ENCODE results near the gene LMOD1.
"Not testable (repeated sequence)": the region's sequence is repeated elsewhere in the genome, so short reads cannot be mapped to it uniquely, and the experiment has no call there.

The LMOD1 gene

DNA sequence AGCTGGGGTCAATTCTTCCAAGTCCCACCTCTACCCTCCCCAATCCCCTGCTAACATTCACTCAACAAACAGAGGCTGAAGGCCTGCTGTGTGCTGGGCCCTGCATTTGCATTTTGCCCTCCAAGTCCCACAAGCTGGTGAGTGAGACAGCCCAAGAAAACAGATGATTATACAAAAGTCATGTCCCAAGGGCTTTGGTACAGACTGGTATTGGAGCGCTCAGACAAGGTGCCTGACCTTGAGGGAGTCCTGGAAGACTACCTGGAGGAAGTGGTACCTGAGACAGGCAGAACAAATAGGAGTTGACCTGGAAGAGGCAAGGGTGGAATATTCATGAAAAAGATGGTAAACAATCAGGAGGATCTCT, 4.2 kb downstream of the LMOD1 start:
- Mint-ChIP-seq H3K4me1 (peaks cover 7% of the 10 kb centered on the region), H3K27ac (ENCODE audit: low read depth) (no peak overlapping the region), H3K9me3 (no peaks in the 10 kb centered on the region), H3K36me3 (ENCODE audit: insufficient read depth) (no peaks in the 10 kb centered on the region), H3K27me3 (peaks cover 60% of the 10 kb centered on the region), H3K4me3 (no peak overlapping the region)
- ATAC-seq (replicated peaks; ENCODE audit: extremely low read depth, poor library complexity, severe bottlenecking) (no peak), DNase-seq (ENCODE audit: low spot score in 2 of 2) (no peak)

DNA sequence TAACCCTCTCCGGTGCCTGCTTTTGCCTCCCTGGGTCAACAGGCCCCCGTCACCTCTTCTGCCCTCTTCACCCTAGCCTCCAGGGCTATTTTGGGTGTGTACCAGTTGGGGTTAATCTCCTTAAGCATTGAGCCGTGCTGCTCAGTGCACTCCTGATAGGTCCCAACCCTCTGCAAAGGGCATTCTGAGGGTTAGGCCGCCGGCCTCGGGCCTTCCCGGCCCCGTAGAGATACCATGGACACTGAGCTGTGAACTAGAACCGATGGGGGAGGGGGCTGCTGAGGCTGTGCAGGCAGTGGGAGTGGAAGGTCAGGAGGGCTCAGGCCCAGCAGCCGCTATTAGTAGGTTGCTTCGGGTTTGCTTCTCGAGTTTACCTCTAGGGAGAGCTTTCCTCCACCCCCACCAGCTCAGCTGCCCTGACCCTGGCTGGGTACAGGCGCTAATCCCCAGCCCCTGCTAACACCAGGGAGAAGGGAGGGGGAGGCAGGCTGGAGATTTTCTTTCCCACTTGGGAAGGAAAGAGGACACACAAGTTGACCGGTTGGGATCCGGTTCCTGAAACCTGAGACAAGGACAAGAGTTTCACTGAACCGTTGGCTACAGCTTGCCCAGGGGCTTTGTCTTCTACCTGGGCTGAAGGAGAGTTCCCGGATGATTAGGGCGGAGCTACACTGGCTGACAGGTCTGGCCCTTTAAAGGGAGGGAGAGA, 4.8 kb downstream of the LMOD1 start:
- H3K4me1 Mint-ChIP-seq = peaks cover 7% of the 10 kb centered on the region
- ATAC-seq (replicated peaks; ENCODE audit: extremely low read depth, poor library complexity, severe bottlenecking) = no peak
- no peak overlapping the region for H3K4me3 Mint-ChIP-seq
- no peaks in the 10 kb centered on the region for H3K9me3 Mint-ChIP-seq
- H3K27ac Mint-ChIP-seq (ENCODE audit: low read depth) = no peak overlapping the region
- no peaks in the 10 kb centered on the region for H3K36me3 Mint-ChIP-seq (ENCODE audit: insufficient read depth)
- no peak for DNase-seq (ENCODE audit: low spot score in 2 of 2)
- H3K27me3 Mint-ChIP-seq = peaks cover 55% of the 10 kb centered on the region

DNA sequence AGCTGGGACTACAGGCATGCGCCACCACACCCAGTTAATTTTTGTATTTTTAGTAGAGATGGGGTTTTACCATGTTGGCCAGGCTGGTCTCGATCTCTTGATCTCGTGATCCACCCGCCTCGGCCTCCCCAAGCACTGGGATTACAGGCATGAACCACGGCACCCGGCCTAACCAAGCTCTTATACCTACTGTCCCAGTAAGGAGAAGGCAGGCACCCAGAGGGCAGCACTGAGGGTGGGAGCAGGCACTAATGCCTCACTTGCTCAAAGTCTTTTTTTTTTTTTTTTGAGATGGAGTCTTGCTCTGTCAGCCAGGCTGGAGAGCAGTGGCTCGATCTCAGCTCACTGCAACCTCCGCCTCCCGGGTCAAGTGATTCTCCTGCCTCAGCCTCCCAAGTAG, 6.0 kb downstream of the LMOD1 start:
- DNase-seq (ENCODE audit: low spot score in 2 of 2); H3K4me1 Mint-ChIP-seq; H3K4me3 Mint-ChIP-seq; ATAC-seq (replicated peaks; ENCODE audit: extremely low read depth, poor library complexity, severe bottlenecking); H3K27ac Mint-ChIP-seq (ENCODE audit: low read depth); H3K36me3 Mint-ChIP-seq (ENCODE audit: insufficient read depth); H3K9me3 Mint-ChIP-seq: not testable (repeated sequence)
- peaks cover 42% of the 10 kb centered on the region for H3K27me3 Mint-ChIP-seq

DNA sequence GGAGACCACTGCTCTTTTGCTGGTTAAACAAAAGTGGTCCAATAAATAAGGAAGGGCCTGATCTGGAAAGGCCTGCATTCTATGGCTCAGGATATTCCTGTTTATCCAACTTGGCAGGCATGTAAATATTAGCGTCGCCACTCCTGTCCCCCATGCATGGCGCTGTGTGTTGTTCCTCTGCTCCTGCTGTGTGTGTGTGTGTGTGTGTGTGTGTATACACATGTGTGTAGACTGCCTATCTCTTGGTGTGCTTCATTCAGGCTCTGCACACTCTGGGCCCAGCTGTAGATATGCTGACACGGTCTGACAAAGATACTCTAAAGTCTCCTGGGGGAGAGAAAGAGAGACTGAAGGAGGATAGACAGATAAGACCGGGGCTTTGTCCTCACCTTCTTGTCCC, 6.8 kb downstream of the LMOD1 start:
- H3K4me1 Mint-ChIP-seq = no peaks in the 10 kb centered on the region
- ATAC-seq (replicated peaks; ENCODE audit: extremely low read depth, poor library complexity, severe bottlenecking) (no peak), DNase-seq (ENCODE audit: low spot score in 2 of 2) (no peak)
- no peak overlapping the region for H3K27ac Mint-ChIP-seq (ENCODE audit: low read depth)
- no peaks in the 10 kb centered on the region for H3K9me3 Mint-ChIP-seq
- H3K4me3 Mint-ChIP-seq = no peak overlapping the region
- H3K27me3 Mint-ChIP-seq = peaks cover 35% of the 10 kb centered on the region
- H3K36me3 Mint-ChIP-seq (ENCODE audit: insufficient read depth) = no peaks in the 10 kb centered on the region

DNA sequence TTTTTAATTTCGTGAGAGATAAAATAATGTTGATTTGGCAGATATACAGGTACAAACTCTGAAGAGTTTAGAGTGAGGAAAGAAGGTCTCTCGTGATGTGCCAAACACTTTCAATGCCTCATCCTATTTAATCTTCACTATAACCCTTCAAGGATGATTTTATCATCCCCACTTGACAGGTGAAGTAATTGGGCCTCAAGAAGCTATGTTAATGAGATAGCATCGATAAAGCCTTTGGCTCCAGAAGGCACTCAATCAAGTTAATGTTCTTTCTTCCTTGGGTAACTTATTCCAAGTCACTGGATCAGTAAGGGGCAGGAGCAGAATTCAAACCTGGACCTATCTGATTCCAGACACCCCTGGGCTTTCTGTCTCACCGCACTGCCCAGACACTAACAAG, 7.2 kb downstream of the LMOD1 start:
- ATAC-seq (replicated peaks; ENCODE audit: extremely low read depth, poor library complexity, severe bottlenecking) (no peak), DNase-seq (ENCODE audit: low spot score in 2 of 2) (no peak)
- Mint-ChIP-seq H3K36me3 (ENCODE audit: insufficient read depth) (no peaks in the 10 kb centered on the region), H3K27ac (ENCODE audit: low read depth) (no peak overlapping the region), H3K9me3 (no peaks in the 10 kb centered on the region), H3K4me1 (no peaks in the 10 kb centered on the region), H3K27me3 (peaks cover 30% of the 10 kb centered on the region), H3K4me3 (no peak overlapping the region)

DNA sequence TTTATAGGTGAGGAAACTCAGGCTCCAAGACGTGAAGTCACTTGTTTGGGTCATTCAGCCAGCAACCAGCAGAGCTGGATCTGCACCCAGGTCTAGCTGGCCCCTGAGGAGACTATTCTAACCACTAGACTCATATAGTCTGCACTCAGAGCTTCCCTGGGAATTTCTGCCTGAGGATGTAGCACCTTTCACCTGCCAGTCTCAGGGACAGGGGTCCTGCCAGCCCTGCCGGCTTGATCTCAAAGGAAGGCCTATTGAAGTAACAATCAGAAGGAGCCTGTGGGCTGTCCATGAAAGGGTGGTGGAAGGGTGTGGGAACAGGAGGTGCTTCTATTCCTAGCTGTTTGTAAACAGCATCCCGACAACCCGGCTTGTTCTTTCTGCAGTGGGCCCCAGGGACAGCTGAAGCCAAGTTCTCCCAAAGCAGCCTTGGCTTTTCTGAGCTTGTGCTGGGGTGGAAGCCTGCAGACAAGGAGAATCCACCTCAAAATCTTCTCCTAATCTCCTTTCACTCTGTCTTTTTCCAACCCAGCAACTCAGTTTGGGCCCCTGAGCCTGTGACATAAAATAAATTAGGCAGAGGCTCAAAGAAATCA, 7.8 kb downstream of the LMOD1 start:
- Mint-ChIP-seq H3K27ac (ENCODE audit: low read depth) (no peak overlapping the region), H3K36me3 (ENCODE audit: insufficient read depth) (no peaks in the 10 kb centered on the region), H3K9me3 (no peaks in the 10 kb centered on the region), H3K4me1 (no peaks in the 10 kb centered on the region), H3K4me3 (no peak overlapping the region), H3K27me3 (peaks cover 24% of the 10 kb centered on the region)
- ATAC-seq (replicated peaks; ENCODE audit: extremely low read depth, poor library complexity, severe bottlenecking) = no peak
- DNase-seq (ENCODE audit: low spot score in 2 of 2) = no peak

DNA sequence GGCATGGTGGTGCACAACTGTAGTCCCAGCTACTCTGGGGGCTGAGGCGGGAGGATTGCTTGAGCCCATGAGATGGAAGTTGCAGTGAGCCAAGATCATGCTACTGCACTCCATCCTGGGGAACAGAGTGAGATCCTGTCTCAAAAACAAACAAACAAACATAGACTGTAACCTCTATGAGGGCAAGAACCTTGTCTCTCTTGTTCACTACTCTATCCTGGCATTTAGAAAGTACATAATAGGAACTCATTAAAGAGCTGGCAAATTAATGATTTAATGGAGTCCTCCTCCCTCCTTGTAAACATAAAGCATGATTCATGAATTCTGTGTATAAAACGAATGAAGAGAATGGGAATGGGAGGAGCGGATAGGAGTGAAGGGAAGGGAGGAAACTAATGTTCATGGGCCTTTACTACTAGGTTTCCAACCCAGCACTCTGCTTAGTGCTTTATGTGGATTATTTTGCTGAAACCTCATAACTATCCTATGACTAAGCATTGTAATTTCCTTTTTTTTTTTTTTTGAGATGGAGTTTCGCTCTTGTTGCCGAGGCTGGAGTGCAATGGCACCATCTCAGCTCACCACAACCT, 8.6 kb downstream of the LMOD1 start:
- DNase-seq (ENCODE audit: low spot score in 2 of 2) (no peak), ATAC-seq (replicated peaks; ENCODE audit: extremely low read depth, poor library complexity, severe bottlenecking) (no peak)
- Mint-ChIP-seq H3K27ac (ENCODE audit: low read depth) (no peak overlapping the region), H3K9me3 (no peaks in the 10 kb centered on the region), H3K4me1 (no peaks in the 10 kb centered on the region), H3K4me3 (no peak overlapping the region), H3K27me3 (peaks cover 16% of the 10 kb centered on the region), H3K36me3 (ENCODE audit: insufficient read depth) (no peaks in the 10 kb centered on the region)

DNA sequence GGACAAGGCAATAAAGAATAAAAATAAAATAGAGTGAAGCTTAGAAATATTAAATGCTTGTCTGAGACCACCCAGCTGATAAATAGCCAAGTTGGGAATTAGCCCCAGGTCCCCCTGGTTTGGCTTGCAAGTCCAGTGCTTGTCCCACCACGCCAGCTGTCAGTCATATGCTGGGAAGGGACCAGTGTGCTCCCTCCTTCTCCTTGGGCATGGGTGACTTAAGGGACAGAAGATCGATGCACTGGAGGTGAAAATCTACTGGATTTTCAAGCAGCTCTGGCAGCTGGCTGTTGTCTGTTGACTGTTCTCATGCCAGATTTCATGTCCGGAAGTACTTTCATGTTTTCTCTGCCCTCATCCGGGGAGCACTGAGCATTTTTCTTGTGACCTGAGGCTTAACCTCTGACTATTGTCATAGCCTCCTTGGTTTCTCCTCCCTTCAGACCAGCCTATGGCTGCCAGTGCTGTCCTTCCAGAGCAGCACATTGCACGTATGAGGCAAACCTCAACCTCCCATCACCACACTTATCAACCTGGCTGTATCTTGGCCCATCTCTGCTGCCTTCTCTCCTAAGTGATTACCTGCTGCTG, 12.4 kb downstream of the LMOD1 start:
- Mint-ChIP-seq H3K36me3 (ENCODE audit: insufficient read depth) (no peaks in the 10 kb centered on the region), H3K27ac (ENCODE audit: low read depth) (no peak overlapping the region), H3K27me3 (no peaks in the 10 kb centered on the region), H3K4me3 (no peak overlapping the region), H3K9me3 (no peaks in the 10 kb centered on the region), H3K4me1 (no peaks in the 10 kb centered on the region)
- no peak for DNase-seq (ENCODE audit: low spot score in 2 of 2)
- no peak for ATAC-seq (replicated peaks; ENCODE audit: extremely low read depth, poor library complexity, severe bottlenecking)

DNA sequence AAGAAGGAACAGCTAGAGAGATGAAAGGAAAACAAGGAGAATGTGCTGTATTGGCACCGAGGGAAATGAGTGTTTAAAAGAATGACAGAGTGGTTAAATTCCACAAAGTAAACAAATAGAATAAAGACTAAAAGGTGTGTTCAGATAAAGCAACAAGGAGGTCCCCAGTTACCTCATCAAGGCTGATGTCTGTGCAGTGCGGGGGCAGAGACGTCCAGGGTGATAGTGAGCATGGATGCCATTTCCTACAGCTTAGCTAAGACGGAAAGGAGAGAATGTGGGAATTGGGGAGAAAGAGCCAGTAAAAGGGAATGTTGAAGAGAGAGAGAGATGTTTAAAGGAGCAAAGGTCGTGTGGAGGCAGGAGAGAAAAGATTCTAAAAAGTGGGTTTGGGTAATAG, 15.5 kb downstream of the LMOD1 start:
- DNase-seq (ENCODE audit: low spot score in 2 of 2) (no peak), ATAC-seq (replicated peaks; ENCODE audit: extremely low read depth, poor library complexity, severe bottlenecking) (no peak)
- H3K4me1 Mint-ChIP-seq = no peaks in the 10 kb centered on the region
- no peaks in the 10 kb centered on the region for H3K36me3 Mint-ChIP-seq (ENCODE audit: insufficient read depth)
- no peak overlapping the region for H3K27ac Mint-ChIP-seq (ENCODE audit: low read depth)
- no peak overlapping the region for H3K4me3 Mint-ChIP-seq
- no peaks in the 10 kb centered on the region for H3K9me3 Mint-ChIP-seq
- H3K27me3 Mint-ChIP-seq = no peaks in the 10 kb centered on the region

DNA sequence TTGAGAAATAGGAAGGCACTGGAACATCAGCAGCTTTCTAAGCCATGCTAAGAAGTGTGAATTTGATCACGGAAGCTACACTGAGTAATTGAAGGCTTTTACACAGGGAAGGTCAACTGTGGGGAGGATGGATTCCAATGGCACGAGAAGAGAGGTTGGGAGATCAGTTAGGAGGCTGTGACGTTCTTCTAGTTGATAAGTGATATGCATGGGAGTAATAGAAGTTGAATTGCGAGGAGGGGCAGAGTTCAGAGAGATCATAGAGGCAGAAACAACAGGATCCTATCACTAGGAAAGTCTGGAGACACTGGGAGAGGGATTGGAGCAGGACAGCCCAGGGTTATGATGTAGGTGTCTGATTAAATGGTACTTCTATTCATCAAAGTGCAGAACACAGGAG, 16.2 kb downstream of the LMOD1 start:
- ATAC-seq (replicated peaks; ENCODE audit: extremely low read depth, poor library complexity, severe bottlenecking) = no peak
- DNase-seq (ENCODE audit: low spot score in 2 of 2) = no peak
- no peaks in the 10 kb centered on the region for H3K27me3 Mint-ChIP-seq
- no peaks in the 10 kb centered on the region for H3K36me3 Mint-ChIP-seq (ENCODE audit: insufficient read depth)
- H3K4me3 Mint-ChIP-seq = no peak overlapping the region
- H3K9me3 Mint-ChIP-seq = no peaks in the 10 kb centered on the region
- H3K4me1 Mint-ChIP-seq = no peaks in the 10 kb centered on the region
- no peak overlapping the region for H3K27ac Mint-ChIP-seq (ENCODE audit: low read depth)

DNA sequence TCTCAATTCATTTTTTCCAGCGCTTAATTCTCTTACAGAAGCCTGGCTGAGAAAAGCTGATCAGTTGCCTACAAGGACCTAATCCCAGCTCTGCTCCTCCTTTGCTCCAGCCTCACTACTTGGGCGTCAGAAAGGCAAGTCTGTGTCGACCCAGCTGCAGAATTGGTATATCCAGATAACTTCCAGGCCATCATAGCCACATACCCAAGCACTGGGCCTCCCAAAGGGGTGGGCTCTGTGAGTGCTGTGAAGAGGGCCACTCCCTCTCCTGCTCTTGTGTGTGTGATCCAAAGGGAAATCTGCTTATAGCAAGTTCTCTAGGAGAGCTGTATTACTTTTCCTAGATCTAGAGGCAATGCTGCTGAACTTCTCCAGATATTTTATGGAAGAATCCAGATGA, 18.1 kb downstream of the LMOD1 start:
- no peak overlapping the region for H3K4me3 Mint-ChIP-seq
- no peaks in the 10 kb centered on the region for H3K36me3 Mint-ChIP-seq (ENCODE audit: insufficient read depth)
- H3K9me3 Mint-ChIP-seq = no peaks in the 10 kb centered on the region
- peaks cover 10% of the 10 kb centered on the region for H3K27me3 Mint-ChIP-seq
- H3K27ac Mint-ChIP-seq (ENCODE audit: low read depth) = no peak overlapping the region
- no peaks in the 10 kb centered on the region for H3K4me1 Mint-ChIP-seq
- ATAC-seq (replicated peaks; ENCODE audit: extremely low read depth, poor library complexity, severe bottlenecking) = no peak
- no peak for DNase-seq (ENCODE audit: low spot score in 2 of 2)

DNA sequence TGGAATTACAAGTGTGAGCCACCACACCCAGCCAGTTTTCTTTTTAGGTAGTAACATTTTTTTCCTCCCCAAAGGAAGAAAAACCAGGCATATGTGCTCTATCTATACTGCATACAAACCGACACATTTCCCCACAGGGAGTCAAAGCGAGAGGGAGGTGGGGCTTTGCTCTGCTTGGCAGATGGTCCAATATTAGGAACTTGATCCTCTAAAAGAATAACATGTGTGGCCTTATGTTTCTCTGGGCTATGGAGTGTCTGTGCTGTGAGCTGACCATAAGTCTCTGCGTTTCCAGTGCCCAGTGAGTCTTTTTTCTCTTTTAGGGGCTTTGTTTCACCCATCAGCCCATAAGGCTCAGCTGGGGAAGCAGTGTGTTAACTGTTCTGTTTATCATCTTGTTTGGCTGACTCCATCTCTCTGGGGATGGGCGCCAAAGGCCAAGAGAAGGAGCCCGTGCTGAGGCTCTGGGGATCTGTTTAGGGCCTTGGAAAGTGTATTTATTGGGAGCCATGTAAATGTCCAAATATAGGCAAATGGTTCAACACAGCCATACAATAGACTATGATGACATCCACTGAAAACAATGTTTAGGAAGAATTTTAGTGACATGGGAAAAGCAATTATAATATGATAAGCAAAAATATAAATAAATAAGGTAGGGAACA, 20.2 kb downstream of the LMOD1 start:
- DNase-seq (ENCODE audit: low spot score in 2 of 2) = no peak
- ATAC-seq (replicated peaks; ENCODE audit: extremely low read depth, poor library complexity, severe bottlenecking) = no peak
- Mint-ChIP-seq H3K27ac (ENCODE audit: low read depth) (no peak overlapping the region), H3K27me3 (peaks cover 14% of the 10 kb centered on the region), H3K9me3 (no peaks in the 10 kb centered on the region), H3K4me3 (no peak overlapping the region), H3K36me3 (ENCODE audit: insufficient read depth) (no peaks in the 10 kb centered on the region), H3K4me1 (no peaks in the 10 kb centered on the region)

DNA sequence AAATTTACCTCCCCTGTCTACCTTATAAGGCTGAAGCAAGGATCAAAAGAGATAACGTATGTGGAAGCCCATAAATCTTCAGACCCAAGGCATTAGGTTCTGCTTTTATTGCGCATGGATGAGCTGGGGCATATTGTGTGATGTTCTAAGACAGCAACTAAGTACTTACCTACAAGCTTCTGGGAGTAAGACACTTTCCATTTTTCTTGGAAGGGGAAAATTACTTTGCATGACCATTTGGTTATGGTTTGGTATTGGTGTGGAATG, 21.1 kb downstream of the LMOD1 start:
- Mint-ChIP-seq H3K9me3 (no peaks in the 10 kb centered on the region), H3K27ac (ENCODE audit: low read depth) (no peak overlapping the region), H3K4me1 (no peaks in the 10 kb centered on the region), H3K4me3 (no peak overlapping the region), H3K27me3 (peaks cover 23% of the 10 kb centered on the region), H3K36me3 (ENCODE audit: insufficient read depth) (no peaks in the 10 kb centered on the region)
- DNase-seq (ENCODE audit: low spot score in 2 of 2) = no peak
- no peak for ATAC-seq (replicated peaks; ENCODE audit: extremely low read depth, poor library complexity, severe bottlenecking)

All from central memory CD8-positive, alpha-beta T cell (primary cell).